Esophagus squamous epithelium (tissue), 4 donors: Measurements from ENCODE around the gene CHERP.

Experiments
- CTCF ChIP-seq, 6 experiments: fragments of 450-650 bp in 4 of 6; fragments of 200-600 bp in 2 of 6; sonication (generic) in 2 of 6; IDR thresholded peaks; one replicate each; pipeline ENCODE4 v1.5.1; 2016 to 2019; ENCODE audit warnings: antibody characterized with exemption in 6 of 6, mild to moderate bottlenecking in 4 of 6, moderate library complexity in 4 of 6
- POLR2A ChIP-seq, 4 donors: fragments of 450-650 bp; IDR thresholded peaks; one replicate each; pipeline ENCODE4 v1.6.1; 2017; ENCODE audit warnings: antibody characterized with exemption in 4 of 4, mild to moderate bottlenecking in 4 of 4, moderate library complexity in 3 of 4

GRCh38 chr19:16473875-16474392 is 68.3 kb downstream of the CHERP start:
- no peak for TF ChIP-seq CTCF (IDR thresholded peaks at IDR 0.05)
- no peak for TF ChIP-seq POLR2A (IDR thresholded peaks at IDR 0.05)
